Subcutaneous adipose tissue (tissue), 4 donors: ENCODE data around the gene GPR27. TPM values are rescaled to one million over a fixed set of nuclear protein-coding genes. Genes with fewer than 3 reads are reported as not detected.

Source experiments
- CTCF ChIP-seq: fragments of 450-650 bp; IDR thresholded peaks from one replicate; pipeline ENCODE4 v1.5.1; 2016; ENCODE audit warnings: low read depth, mild to moderate bottlenecking, control low read depth, antibody characterized with exemption, moderate library complexity
- total RNA-seq, 4 donors: library from RNA; depleted of rRNA; stranded (reverse); fragments of >200 nt; gene quantifications; one replicate each; pipeline ENCODE4 v1.1.0, GENCODE V29; 2016

GPR27 gene
- under 1 TPM in 2 of 4 donors, not detected in 2; 0.38 to 0.49 TPM for total RNA-seq

GRCh38 chr3:71753701-71754609 is at the start of gene GPR27:
GPR27 (plus strand) TSS chr3:71753855; CDS start chr3:71754050, 195 bp downstream.
- no peak for TF ChIP-seq CTCF

- no peak for TF ChIP-seq CTCF
Measured at GRCh38 chr3:71704915-71705314, 48.7 kb upstream of the GPR27 start.

GRCh38 chr3:71705681-71706080 is 48.0 kb upstream of the GPR27 start:
- TF ChIP-seq CTCF: no peak

- no peak for TF ChIP-seq CTCF
Measured at GRCh38 chr3:71707595-71707994, 46.1 kb upstream of the GPR27 start.

- TF ChIP-seq CTCF: no peak
Measured at GRCh38 chr3:71708476-71709105, 45.1 kb upstream of the GPR27 start.

GRCh38 chr3:71709908-71710511 is 43.6 kb upstream of the GPR27 start:
- TF ChIP-seq CTCF: no peak

GRCh38 chr3:71710906-71711494 is 42.7 kb upstream of the GPR27 start:
- TF ChIP-seq CTCF: no peak
